HL-60 (cell line): ENCODE data around the gene INSRR.

ENCODE experiments used
- GABPA ChIP-seq: IDR thresholded peaks from 2 replicates; pipeline ENCODE4 v1.6.1; 2012; ENCODE audit warnings: low read depth
- POLR2AphosphoS5 ChIP-seq: IDR thresholded peaks from 2 replicates; pipeline ENCODE4 v1.6.1; 2012; ENCODE audit warnings: low read depth
- REST ChIP-seq: IDR thresholded peaks from 2 replicates; pipeline ENCODE4 v1.6.1; 2012; ENCODE audit warnings: low read depth; ENCODE audit not compliant: insufficient replicate concordance
- SPI1 ChIP-seq: IDR thresholded peaks from 2 replicates; pipeline ENCODE4 v1.6.1; 2012; ENCODE audit warnings: low read depth, mild to moderate bottlenecking, borderline replicate concordance
- TF ChIP-seq, protein P1 (sequence below): IDR thresholded peaks from one replicate; pipeline ENCODE4 v1.5.1; 2011; ENCODE audit warnings: low read length, control low read depth, inconsistent platforms; ENCODE audit not compliant: insufficient read depth

DNA sequence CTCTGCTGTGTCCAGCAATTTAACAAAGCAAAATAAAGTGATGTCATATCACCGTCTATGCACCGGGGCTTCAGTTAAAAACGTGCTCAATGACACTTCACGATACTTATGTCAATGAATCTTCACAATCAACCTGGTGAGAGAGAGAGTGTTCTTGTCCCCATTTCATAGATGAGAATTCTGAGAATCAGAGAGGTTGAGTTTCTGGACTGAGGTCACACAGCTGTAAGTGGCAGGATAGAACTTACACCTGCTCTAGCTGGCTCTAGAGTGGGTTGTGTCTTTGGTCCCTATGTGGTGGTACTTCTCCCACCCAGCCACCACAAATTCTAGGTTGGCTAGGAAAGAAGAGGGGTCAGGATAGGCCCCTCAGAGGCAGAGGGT lies 6.9 kb upstream of the INSRR start:
- TF ChIP-seq POLR2AphosphoS5, result no peak
- no peak for TF ChIP-seq REST
- TF ChIP-seq, protein P1, sequence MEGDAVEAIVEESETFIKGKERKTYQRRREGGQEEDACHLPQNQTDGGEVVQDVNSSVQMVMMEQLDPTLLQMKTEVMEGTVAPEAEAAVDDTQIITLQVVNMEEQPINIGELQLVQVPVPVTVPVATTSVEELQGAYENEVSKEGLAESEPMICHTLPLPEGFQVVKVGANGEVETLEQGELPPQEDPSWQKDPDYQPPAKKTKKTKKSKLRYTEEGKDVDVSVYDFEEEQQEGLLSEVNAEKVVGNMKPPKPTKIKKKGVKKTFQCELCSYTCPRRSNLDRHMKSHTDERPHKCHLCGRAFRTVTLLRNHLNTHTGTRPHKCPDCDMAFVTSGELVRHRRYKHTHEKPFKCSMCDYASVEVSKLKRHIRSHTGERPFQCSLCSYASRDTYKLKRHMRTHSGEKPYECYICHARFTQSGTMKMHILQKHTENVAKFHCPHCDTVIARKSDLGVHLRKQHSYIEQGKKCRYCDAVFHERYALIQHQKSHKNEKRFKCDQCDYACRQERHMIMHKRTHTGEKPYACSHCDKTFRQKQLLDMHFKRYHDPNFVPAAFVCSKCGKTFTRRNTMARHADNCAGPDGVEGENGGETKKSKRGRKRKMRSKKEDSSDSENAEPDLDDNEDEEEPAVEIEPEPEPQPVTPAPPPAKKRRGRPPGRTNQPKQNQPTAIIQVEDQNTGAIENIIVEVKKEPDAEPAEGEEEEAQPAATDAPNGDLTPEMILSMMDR, result no peak
- TF ChIP-seq GABPA, result no peak
- no peak for TF ChIP-seq SPI1
